ENCODE data around the gene SPIRE1.

- TF ChIP-seq CTCF (conservative IDR thresholded peaks at IDR 0.05): no peak
- TF ChIP-seq ZFX (IDR thresholded peaks at IDR 0.05): no peak
Observed at GRCh38 chr18:12398625-12399024, 259.3 kb downstream of the SPIRE1 start.

Measured in C4-2B (cell line).